K562 (cell line): ENCODE measurements around the gene CHST8. TPM values are rescaled to one million over a fixed set of nuclear protein-coding genes. Genes with fewer than 3 reads are reported as not detected.

ENCODE experiments used
- ATAC-seq: fragments of 200-7000 bp; cut with Tn5 transposase; 3 replicates; pipeline ENCODE4 v1.9.1; 2020; ENCODE audit warnings: moderate library complexity
- BruUV-seq: library from RNA; stranded (reverse); fragments of 400-500 nt; replicated peaks from 2 replicates; lab custom pipeline; 2021; lab: Mats Ljungman, UMichigan
- CTCF ChIA-PET: fragments of 300-600 bp; formaldehyde crosslinking; extraction: SDS; loops from one replicate; lab custom pipeline; 2021; ENCODE audit warnings: low intra/inter-chr PET ratio; lab: Yijun Ruan, JAX
- POLR2A ChIA-PET: fragments of 300-600, 350-650 bp; sonication (Branson Sonifier 250); formaldehyde crosslinking; extraction: SDS; loops from one replicate; lab custom pipeline; 2021; ENCODE audit warnings: antibody characterized with exemption, inconsistent platforms; lab: Yijun Ruan, JAX
- DNase-seq, 4 experiments: peaks; one replicate each; pipeline versions ENCODE4 v3.0.0 to v3.0.0-alpha.2; 2011 to 2018; ENCODE audit warnings: low spot score in 3 of 4, mixed read lengths in 3 of 4; ENCODE audit errors: extremely low read depth in 1 of 4
- FAIRE-seq: peaks from 2 replicates; lab custom pipeline; 2011; peaks lifted over from hg19 to GRCh38; lab: Jason Lieb, UNC
- H2AFZ ChIP-seq: 2 replicates; pipeline ENCODE4 v1.6.0; 2011; ENCODE audit warnings: low read depth, low read length, control low read depth, inconsistent platforms
- H3K27ac ChIP-seq: fragments of 200-600 bp; 3 replicates; pipeline ENCODE4 v1.8.0; 2011; ENCODE audit warnings: low read depth, mild to moderate bottlenecking, control low read depth, inconsistent platforms, low read length, moderate library complexity, mixed read lengths; ENCODE audit errors: extremely low read depth
- H3K27me3 ChIP-seq, 2 experiments: fragments of 300-600 bp in 1 of 2; 2 replicates in 1 of 2; 3 replicates in 1 of 2; pipeline versions ENCODE4 v1.6.0 to v1.8.0; 2011; ENCODE audit warnings: inconsistent platforms in 2 of 2, low read length in 2 of 2, mild to moderate bottlenecking in 1 of 2, mixed read lengths in 1 of 2, moderate library complexity in 1 of 2; ENCODE audit not compliant: control insufficient read depth in 2 of 2, insufficient read depth in 2 of 2
- H3K36me3 ChIP-seq: fragments of 300-600 bp; 3 replicates; pipeline ENCODE4 v1.8.0; 2011; ENCODE audit warnings: mild to moderate bottlenecking, low read length, inconsistent platforms; ENCODE audit not compliant: control insufficient read depth, insufficient read depth
- H3K4me1 ChIP-seq, 2 experiments: fragments of 200-600 bp in 1 of 2; replicated peaks in 1 of 2; 2 replicates in 1 of 2; 3 replicates in 1 of 2; pipeline versions ENCODE4 v1.5.1 to v1.8.0; 2011; ENCODE audit warnings: inconsistent platforms in 2 of 2, low read length in 2 of 2, mild to moderate bottlenecking in 1 of 2, mixed read lengths in 1 of 2, moderate library complexity in 1 of 2; ENCODE audit not compliant: control insufficient read depth in 2 of 2, insufficient read depth in 2 of 2
- H3K4me2 ChIP-seq: 2 replicates; pipeline ENCODE4 v1.6.1; 2011; ENCODE audit warnings: low read length, control low read depth, inconsistent platforms, mixed read lengths; ENCODE audit not compliant: insufficient read depth
- H3K4me3 ChIP-seq: fragments of 200-600 bp; sonication (generic), shearing (Covaris generic); 2 replicates; pipeline ENCODE4 v1.5.1; 2016; ENCODE audit warnings: control low read depth, inconsistent platforms
- H3K79me2 ChIP-seq: fragments of 200-600 bp; 3 replicates; pipeline ENCODE4 v1.8.0; 2011; ENCODE audit warnings: low read length, inconsistent platforms; ENCODE audit not compliant: control insufficient read depth, insufficient read depth
- H3K9ac ChIP-seq, 2 experiments: 2 replicates each; pipeline versions ENCODE4 v1.6.0 to v1.6.1; 2011; ENCODE audit warnings: low read depth in 2 of 2, low read length in 2 of 2, control low read depth in 1 of 2, inconsistent platforms in 1 of 2, mild to moderate bottlenecking in 1 of 2, mixed read lengths in 1 of 2; ENCODE audit not compliant: insufficient read depth in 1 of 2
- H3K9me1 ChIP-seq: one replicate; pipeline ENCODE4 v1.6.0; 2011; ENCODE audit warnings: inconsistent platforms, mild to moderate bottlenecking, low read length, moderate library complexity; ENCODE audit not compliant: control insufficient read depth, insufficient read depth
- H3K9me3 ChIP-seq: replicated peaks from 2 replicates; pipeline ENCODE4 v1.5.1; 2011; ENCODE audit warnings: low read depth, low read length, inconsistent platforms; ENCODE audit not compliant: control insufficient read depth, insufficient read depth
- H4K20me1 ChIP-seq: replicated peaks from 2 replicates; pipeline ENCODE4 v1.6.1; 2011; ENCODE audit warnings: low read length, inconsistent platforms, mixed read lengths; ENCODE audit not compliant: control insufficient read depth, insufficient read depth
- BRD4 ChIP-seq: fragments of 200-600 bp; sonication (generic); IDR thresholded peaks from 2 replicates; pipeline ENCODE4 v1.6.1; 2017; ENCODE audit warnings: inconsistent platforms
- CBX2 ChIP-seq: fragments of 200-600 bp; sonication (generic); IDR thresholded peaks from one replicate; pipeline ENCODE4 v1.6.1; 2012; ENCODE audit warnings: mild to moderate bottlenecking, low read length, inconsistent platforms; ENCODE audit not compliant: insufficient read depth, poor library complexity, severe bottlenecking
- GTF2A2 ChIP-seq: IDR thresholded peaks from 2 replicates; pipeline ENCODE4 v1.6.1; 2016; ENCODE audit warnings: mild to moderate bottlenecking, missing genetic modification characterization, missing compliant biosample characterization
- RAD51 ChIP-seq: fragments of 450-650 bp; IDR thresholded peaks from 2 replicates; pipeline ENCODE4 v1.7.1; 2016; ENCODE audit warnings: low read depth, mild to moderate bottlenecking, borderline replicate concordance
- SRF ChIP-seq, 2 experiments: fragments of 250-450, 450-650 bp in 1 of 2; sonication (Bioruptor Pico) in 1 of 2; sonication (generic) in 1 of 2; formaldehyde crosslinking; IDR thresholded peaks; 2 replicates each; pipeline versions ENCODE4 v1.5.0 to v1.5.1; 2020 to 2022; ENCODE audit warnings: mild to moderate bottlenecking in 1 of 2, missing genetic modification reagents in 1 of 2
- TAF15 ChIP-seq: fragments of 200-400 bp; formaldehyde crosslinking; IDR thresholded peaks from 2 replicates; pipeline ENCODE4 v1.6.1; 2017; ENCODE audit warnings: mild to moderate bottlenecking, low read depth, low read length, moderate library complexity
- ZBTB1 ChIP-seq: sonication (generic); formaldehyde crosslinking; IDR thresholded peaks from 2 replicates; pipeline ENCODE4 v1.8.1; 2023; ENCODE audit warnings: missing genetic modification reagents, low read depth, mild to moderate bottlenecking, borderline replicate concordance
- whole genome bisulfite sequencing: fragments of 100-300 bp; shearing (Covaris generic); methylation state at CpG from one replicate; pipeline ENCODE4 v1.1.6; 2016; ENCODE audit warnings: low coverage, mixed read lengths; ENCODE audit not compliant: insufficient coverage; ENCODE audit errors: missing lambda C conversion rate; 5-methylcytosine and 5-hydroxymethylcytosine counted together
- in situ Hi-C: fragments of 300-500 bp; cut with MboI; formaldehyde crosslinking; loops from 4 replicates; pipeline ENCODE4 v1.15.0; 2018; ENCODE audit warnings: inconsistent platforms, mixed read lengths
- intact Hi-C: fragments of 100-400 bp; cut with micrococcal nuclease; formaldehyde crosslinking; loops from 2 replicates; pipeline ENCODE4 v1.14.2; 2022
- polyA plus RNA-seq, 8 experiments: library from polyadenylated mRNA; depleted of rRNA in 4 of 8; stranded (reverse) in 5 of 8; unstranded in 3 of 8; fragments of >200 nt; fragmentation: Nextera tagmentation in 2 of 8; fragmentation: Illumina TruSeq in 1 of 8; extraction: Ambion mirVana in 2 of 8; extraction: Trizol in 1 of 8; gene quantifications; 2 replicates each; pipeline versions ENCODE4 v1.2.1 to v1.2.3, GENCODE V29; 2011 to 2014; ENCODE audit warnings: inconsistent platforms in 1 of 8, missing spikeins in 1 of 8
- total RNA-seq, 7 experiments: library from RNA; depleted of rRNA in 6 of 7; stranded (reverse); fragments of >200 nt in 6 of 7; fragmentation: Illumina TruSeq in 2 of 7; extraction: Trizol in 2 of 7; gene quantifications; 2 replicates each; pipeline versions ENCODE4 v1.2.1 to v1.2.3, GENCODE V29; 2011 to 2021; ENCODE audit warnings: low replicate concordance in 1 of 7
- TF ChIP-seq, protein P1 (sequence below): fragments of 250-450 bp; sonication (Bioruptor Pico); IDR thresholded peaks from 2 replicates; pipeline ENCODE4 v1.4.0; 2020
- TF ChIP-seq, protein P2 (sequence below): fragments of 450-650 bp; formaldehyde crosslinking; IDR thresholded peaks from 2 replicates; pipeline ENCODE4 v1.4.0; 2020; ENCODE audit warnings: mild to moderate bottlenecking, mixed read lengths

CHST8 gene
- total and polyA plus RNA-seq, 9 of the 15 experiments (the other 6 are each of a cell fraction or from before 2014, with no cell fraction given) = 0.11 TPM; not detected in 8

DNA sequence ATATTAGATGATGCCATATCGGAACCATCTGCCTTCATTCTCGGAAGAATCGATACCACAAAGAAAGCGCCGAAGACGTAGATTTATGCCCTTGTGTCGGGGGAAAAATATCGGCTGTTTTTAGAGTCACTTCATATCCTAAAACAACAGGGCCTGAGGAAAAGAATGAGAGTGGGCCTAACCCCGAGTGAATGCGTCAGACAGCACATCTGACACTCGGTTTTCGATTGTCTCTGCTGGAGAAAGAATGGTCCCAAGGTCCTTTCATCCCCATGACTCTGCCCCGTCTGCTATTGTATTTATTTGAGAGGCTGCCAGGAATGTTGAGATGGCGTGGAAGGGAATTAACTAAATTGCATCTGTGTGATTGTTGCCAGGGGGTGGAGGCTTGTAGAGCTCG is 46.1 kb downstream of the CHST8 start:
- H4K20me1 ChIP-seq = peaks cover 9% of the 10 kb centered on the region; the same call in 1 of the 2 replicates
- FAIRE-seq (no peak), DNase-seq (no peak), ATAC-seq (no peak)
- H3K9ac ChIP-seq = no peak overlapping the region
- TF ChIP-seq SRF (CRISPR knock-in tag; IDR thresholded peaks at IDR 0.05) (no peak), CBX2 (no peak), GTF2A2 (no peak), BRD4 (no peak), ZBTB1 (CRISPR knock-in tag) (no peak), RAD51 (no peak), TAF15 (no peak)
- TF ChIP-seq, protein P1, sequence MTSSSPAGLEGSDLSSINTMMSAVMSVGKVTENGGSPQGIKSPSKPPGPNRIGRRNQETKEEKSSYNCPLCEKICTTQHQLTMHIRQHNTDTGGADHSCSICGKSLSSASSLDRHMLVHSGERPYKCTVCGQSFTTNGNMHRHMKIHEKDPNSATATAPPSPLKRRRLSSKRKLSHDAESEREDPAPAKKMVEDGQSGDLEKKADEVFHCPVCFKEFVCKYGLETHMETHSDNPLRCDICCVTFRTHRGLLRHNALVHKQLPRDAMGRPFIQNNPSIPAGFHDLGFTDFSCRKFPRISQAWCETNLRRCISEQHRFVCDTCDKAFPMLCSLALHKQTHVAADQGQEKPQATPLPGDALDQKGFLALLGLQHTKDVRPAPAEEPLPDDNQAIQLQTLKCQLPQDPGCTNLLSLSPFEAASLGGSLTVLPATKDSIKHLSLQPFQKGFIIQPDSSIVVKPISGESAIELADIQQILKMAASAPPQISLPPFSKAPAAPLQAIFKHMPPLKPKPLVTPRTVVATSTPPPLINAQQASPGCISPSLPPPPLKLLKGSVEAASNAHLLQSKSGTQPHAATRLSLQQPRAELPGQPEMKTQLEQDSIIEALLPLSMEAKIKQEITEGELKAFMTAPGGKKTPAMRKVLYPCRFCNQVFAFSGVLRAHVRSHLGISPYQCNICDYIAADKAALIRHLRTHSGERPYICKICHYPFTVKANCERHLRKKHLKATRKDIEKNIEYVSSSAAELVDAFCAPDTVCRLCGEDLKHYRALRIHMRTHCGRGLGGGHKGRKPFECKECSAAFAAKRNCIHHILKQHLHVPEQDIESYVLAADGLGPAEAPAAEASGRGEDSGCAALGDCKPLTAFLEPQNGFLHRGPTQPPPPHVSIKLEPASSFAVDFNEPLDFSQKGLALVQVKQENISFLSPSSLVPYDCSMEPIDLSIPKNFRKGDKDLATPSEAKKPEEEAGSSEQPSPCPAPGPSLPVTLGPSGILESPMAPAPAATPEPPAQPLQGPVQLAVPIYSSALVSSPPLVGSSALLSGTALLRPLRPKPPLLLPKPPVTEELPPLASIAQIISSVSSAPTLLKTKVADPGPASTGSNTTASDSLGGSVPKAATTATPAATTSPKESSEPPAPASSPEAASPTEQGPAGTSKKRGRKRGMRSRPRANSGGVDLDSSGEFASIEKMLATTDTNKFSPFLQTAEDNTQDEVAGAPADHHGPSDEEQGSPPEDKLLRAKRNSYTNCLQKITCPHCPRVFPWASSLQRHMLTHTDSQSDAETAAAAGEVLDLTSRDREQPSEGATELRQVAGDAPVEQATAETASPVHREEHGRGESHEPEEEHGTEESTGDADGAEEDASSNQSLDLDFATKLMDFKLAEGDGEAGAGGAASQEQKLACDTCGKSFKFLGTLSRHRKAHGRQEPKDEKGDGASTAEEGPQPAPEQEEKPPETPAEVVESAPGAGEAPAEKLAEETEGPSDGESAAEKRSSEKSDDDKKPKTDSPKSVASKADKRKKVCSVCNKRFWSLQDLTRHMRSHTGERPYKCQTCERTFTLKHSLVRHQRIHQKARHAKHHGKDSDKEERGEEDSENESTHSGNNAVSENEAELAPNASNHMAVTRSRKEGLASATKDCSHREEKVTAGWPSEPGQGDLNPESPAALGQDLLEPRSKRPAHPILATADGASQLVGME (CRISPR knock-in tag) = no peak
- TF ChIP-seq, protein P2, sequence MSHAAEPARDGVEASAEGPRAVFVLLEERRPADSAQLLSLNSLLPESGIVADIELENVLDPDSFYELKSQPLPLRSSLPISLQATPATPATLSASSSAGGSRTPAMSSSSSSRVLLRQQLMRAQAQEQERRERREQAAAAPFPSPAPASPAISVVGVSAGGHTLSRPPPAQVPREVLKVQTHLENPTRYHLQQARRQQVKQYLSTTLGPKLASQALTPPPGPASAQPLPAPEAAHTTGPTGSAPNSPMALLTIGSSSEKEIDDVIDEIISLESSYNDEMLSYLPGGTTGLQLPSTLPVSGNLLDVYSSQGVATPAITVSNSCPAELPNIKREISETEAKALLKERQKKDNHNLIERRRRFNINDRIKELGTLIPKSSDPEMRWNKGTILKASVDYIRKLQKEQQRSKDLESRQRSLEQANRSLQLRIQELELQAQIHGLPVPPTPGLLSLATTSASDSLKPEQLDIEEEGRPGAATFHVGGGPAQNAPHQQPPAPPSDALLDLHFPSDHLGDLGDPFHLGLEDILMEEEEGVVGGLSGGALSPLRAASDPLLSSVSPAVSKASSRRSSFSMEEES (CRISPR knock-in tag) = no peak
- ChIA-PET CTCF (no interaction called here), POLR2A (interaction anchor here (0.7 kb wide), 1 partner anchor 1182 kb away, joined by 3 read pairs; no protein-coding TSS in a partner anchor)
- no peaks in the 10 kb centered on the region for H3K9me1 ChIP-seq
- H3K27ac ChIP-seq = no peak overlapping the region
- WGBS = 0% methylated on average over 15 of the region's 15 CpGs
- H3K27me3 ChIP-seq = peaks cover 11 to 39% of the 10 kb centered on the region in 2 experiments; a peak in 4 of 5 replicates
- no peak overlapping the region for H2AFZ ChIP-seq
- no peaks in the 10 kb centered on the region for H3K36me3 ChIP-seq
- no peaks in the 10 kb centered on the region for H3K79me2 ChIP-seq
- H3K4me1 ChIP-seq = no peaks in the 10 kb centered on the region
- BruUV-seq = no TSS peak
- in situ Hi-C loops (no loop called here), intact Hi-C loops (no loop called here)
- no peaks in the 10 kb centered on the region for H3K9me3 ChIP-seq
- no peak overlapping the region for H3K4me3 ChIP-seq
- H3K4me2 ChIP-seq = no peak overlapping the region
